GM12864 (cell line): Measurements from ENCODE around the gene ABCD3.

Experiments
- DNase-seq: peaks from one replicate; pipeline ENCODE4 v3.0.0-alpha.2; 2011; ENCODE audit warnings: low read depth
- H3K4me3 ChIP-seq: 2 replicates; pipeline ENCODE4 v1.5.1; 2011; ENCODE audit warnings: mild to moderate bottlenecking, low read depth, low read length, control low read depth
- CTCF ChIP-seq: IDR thresholded peaks from 2 replicates; pipeline ENCODE4 v1.5.1; 2011; ENCODE audit warnings: low read depth, mild to moderate bottlenecking, moderate library complexity, low read length, control low read depth, inconsistent platforms; ENCODE audit errors: missing control alignments

ABCD3 gene

GRCh38 chr1:94524531-94524930, 106.3 kb downstream of the ABCD3 start:
- no peak for DNase-seq
- H3K4me3 ChIP-seq, result no peak overlapping the region
- no peak for TF ChIP-seq CTCF

GRCh38 chr1:94526152-94526980, 108.2 kb downstream of the ABCD3 start:
- DNase-seq, result no peak
- no peak for TF ChIP-seq CTCF
- no peak overlapping the region for H3K4me3 ChIP-seq

- TF ChIP-seq CTCF, result no peak
- DNase-seq, result no peak
Observed at GRCh38 chr1:94527447-94528031, 109.3 kb downstream of the ABCD3 start.

GRCh38 chr1:94528299-94528698, 110.1 kb downstream of the ABCD3 start:
- H3K4me3 ChIP-seq, result no peak overlapping the region
- no peak for TF ChIP-seq CTCF
- DNase-seq, result no peak

More at GRCh38 chr1:94527447-94528031, 109.3 kb downstream of the ABCD3 start:
- H3K4me3 ChIP-seq, result no peak overlapping the region

GRCh38 chr1:94528826-94529225, 110.6 kb downstream of the ABCD3 start:
- no peak for DNase-seq
- H3K4me3 ChIP-seq, result no peak overlapping the region
- TF ChIP-seq CTCF, result no peak

GRCh38 chr1:94529416-94529815, 111.2 kb downstream of the ABCD3 start:
- no peak for DNase-seq
- no peak overlapping the region for H3K4me3 ChIP-seq
- no peak for TF ChIP-seq CTCF
